Memory B cell (primary cell): Measurements from ENCODE around the gene HS3ST2.

Experiments
- ATAC-seq: fragments of 150-1000 bp; cut with Tn5 transposase; 2 replicates; pipeline ENCODE4 v1.10.0; 2021; ENCODE audit warnings: low read depth, mild to moderate bottlenecking, moderate library complexity
- DNase-seq, 2 donors: peaks; one replicate each; pipeline ENCODE4 v3.0.0; 2022; ENCODE audit warnings: low spot score in 2 of 2
- H3K27ac Mint-ChIP-seq: one replicate; pipeline ENCODE4 v1.8.0; 2022; ENCODE audit warnings: mild to moderate bottlenecking, moderate library complexity, mixed read lengths
- H3K27me3 Mint-ChIP-seq: one replicate; pipeline ENCODE4 v1.8.0; 2022; ENCODE audit warnings: mixed read lengths
- H3K36me3 Mint-ChIP-seq: one replicate; pipeline ENCODE4 v1.8.0; 2022; ENCODE audit warnings: mild to moderate bottlenecking, mixed read lengths
- H3K4me1 Mint-ChIP-seq: one replicate; pipeline ENCODE4 v1.8.0; 2022; ENCODE audit warnings: mixed read lengths
- H3K4me3 Mint-ChIP-seq: one replicate; pipeline ENCODE4 v1.8.0; 2022; ENCODE audit warnings: mild to moderate bottlenecking, moderate library complexity, mixed read lengths
- H3K9me3 Mint-ChIP-seq: one replicate; pipeline ENCODE4 v1.8.0; 2022; ENCODE audit warnings: mixed read lengths

Gene HS3ST2

GRCh38 chr16:22843856-22844255, 29.9 kb downstream of the HS3ST2 start:
- peaks cover 13% of the 10 kb centered on the region for H3K27me3 Mint-ChIP-seq
- ATAC-seq (no peak), DNase-seq (no peak)
- no peak overlapping the region for H3K4me3 Mint-ChIP-seq
- no peaks in the 10 kb centered on the region for H3K9me3 Mint-ChIP-seq
- no peaks in the 10 kb centered on the region for H3K4me1 Mint-ChIP-seq
- no peak overlapping the region for H3K27ac Mint-ChIP-seq
- H3K36me3 Mint-ChIP-seq, result no peaks in the 10 kb centered on the region

- no peak for DNase-seq
- H3K4me3 Mint-ChIP-seq, result no peak overlapping the region
- H3K36me3 Mint-ChIP-seq, result no peaks in the 10 kb centered on the region
- peaks cover 13% of the 10 kb centered on the region for H3K27me3 Mint-ChIP-seq
- H3K27ac Mint-ChIP-seq, result no peak overlapping the region
- no peaks in the 10 kb centered on the region for H3K4me1 Mint-ChIP-seq
- no peak for ATAC-seq
- H3K9me3 Mint-ChIP-seq, result no peaks in the 10 kb centered on the region
Observed at GRCh38 chr16:22844416-22844815, 30.5 kb downstream of the HS3ST2 start.

- Mint-ChIP-seq H3K9me3 (no peaks in the 10 kb centered on the region), H3K27me3 (peaks cover 13% of the 10 kb centered on the region), H3K4me3 (no peak overlapping the region), H3K27ac (no peak overlapping the region), H3K4me1 (no peaks in the 10 kb centered on the region), H3K36me3 (no peaks in the 10 kb centered on the region)
- DNase-seq (no peak), ATAC-seq (no peak)
Observed at GRCh38 chr16:22847100-22847499, 33.1 kb downstream of the HS3ST2 start.

GRCh38 chr16:22847690-22848089, 33.7 kb downstream of the HS3ST2 start:
- peaks cover 11% of the 10 kb centered on the region for H3K27me3 Mint-ChIP-seq

GRCh38 chr16:22848451-22848850, 34.5 kb downstream of the HS3ST2 start:
- Mint-ChIP-seq H3K4me3 (no peak overlapping the region), H3K4me1 (no peaks in the 10 kb centered on the region), H3K9me3 (no peaks in the 10 kb centered on the region), H3K36me3 (no peaks in the 10 kb centered on the region), H3K27me3 (peaks cover 10% of the 10 kb centered on the region), H3K27ac (no peak overlapping the region)
- no peak for ATAC-seq
- DNase-seq, result no peak

More at GRCh38 chr16:22847690-22848089, 33.7 kb downstream of the HS3ST2 start:
- no peaks in the 10 kb centered on the region for H3K9me3 Mint-ChIP-seq
- H3K36me3 Mint-ChIP-seq, result no peaks in the 10 kb centered on the region
- H3K27ac Mint-ChIP-seq, result no peak overlapping the region
- H3K4me3 Mint-ChIP-seq, result no peak overlapping the region
- DNase-seq (no peak), ATAC-seq (no peak)
- no peaks in the 10 kb centered on the region for H3K4me1 Mint-ChIP-seq

- DNase-seq (no peak), ATAC-seq (no peak)
- Mint-ChIP-seq H3K36me3 (no peaks in the 10 kb centered on the region), H3K27ac (no peak overlapping the region), H3K4me3 (no peak overlapping the region), H3K9me3 (no peaks in the 10 kb centered on the region), H3K27me3 (peaks cover 9% of the 10 kb centered on the region), H3K4me1 (no peaks in the 10 kb centered on the region)
Observed at GRCh38 chr16:22849517-22849916, 35.6 kb downstream of the HS3ST2 start.

- no peaks in the 10 kb centered on the region for H3K9me3 Mint-ChIP-seq
- ATAC-seq (no peak), DNase-seq (no peak)
- H3K27me3 Mint-ChIP-seq, result peaks cover 7% of the 10 kb centered on the region
- peaks cover 3% of the 10 kb centered on the region for H3K4me1 Mint-ChIP-seq
- H3K36me3 Mint-ChIP-seq, result peaks cover 3% of the 10 kb centered on the region
- no peak overlapping the region for H3K4me3 Mint-ChIP-seq
- H3K27ac Mint-ChIP-seq, result no peak overlapping the region
Observed at GRCh38 chr16:22855231-22855630, 41.3 kb downstream of the HS3ST2 start.

GRCh38 chr16:22857296-22858025, 43.5 kb downstream of the HS3ST2 start:
- no peak for ATAC-seq

GRCh38 chr16:22859925-22860324, 46.0 kb downstream of the HS3ST2 start:
- Mint-ChIP-seq H3K27me3 (peaks cover 9% of the 10 kb centered on the region), H3K4me1 (peaks cover 3% of the 10 kb centered on the region), H3K4me3 (no peak overlapping the region), H3K36me3 (peaks cover 3% of the 10 kb centered on the region), H3K9me3 (no peaks in the 10 kb centered on the region), H3K27ac (no peak overlapping the region)
- DNase-seq (no peak), ATAC-seq (no peak)

More at GRCh38 chr16:22857296-22858025, 43.5 kb downstream of the HS3ST2 start:
- no peak overlapping the region for H3K4me3 Mint-ChIP-seq
- H3K4me1 Mint-ChIP-seq, result peaks cover 3% of the 10 kb centered on the region
- H3K36me3 Mint-ChIP-seq, result peaks cover 3% of the 10 kb centered on the region
- no peaks in the 10 kb centered on the region for H3K9me3 Mint-ChIP-seq
- peaks cover 5% of the 10 kb centered on the region for H3K27me3 Mint-ChIP-seq
- H3K27ac Mint-ChIP-seq, result no peak overlapping the region
- no peak for DNase-seq

GRCh38 chr16:22861580-22861979, 47.6 kb downstream of the HS3ST2 start:
- no peaks in the 10 kb centered on the region for H3K36me3 Mint-ChIP-seq
- ATAC-seq, result no peak
- no peak overlapping the region for H3K4me3 Mint-ChIP-seq
- no peak overlapping the region for H3K27ac Mint-ChIP-seq
- H3K27me3 Mint-ChIP-seq, result peaks cover 7% of the 10 kb centered on the region
- H3K4me1 Mint-ChIP-seq, result no peaks in the 10 kb centered on the region
- no peaks in the 10 kb centered on the region for H3K9me3 Mint-ChIP-seq
- DNase-seq, result no peak

GRCh38 chr16:22862046-22862445, 48.1 kb downstream of the HS3ST2 start:
- ATAC-seq (no peak), DNase-seq (no peak)
- H3K27me3 Mint-ChIP-seq, result peaks cover 7% of the 10 kb centered on the region
- no peak overlapping the region for H3K27ac Mint-ChIP-seq
- no peaks in the 10 kb centered on the region for H3K36me3 Mint-ChIP-seq
- no peaks in the 10 kb centered on the region for H3K9me3 Mint-ChIP-seq
- no peak overlapping the region for H3K4me3 Mint-ChIP-seq
- H3K4me1 Mint-ChIP-seq, result no peaks in the 10 kb centered on the region

GRCh38 chr16:22864375-22864774, 50.4 kb downstream of the HS3ST2 start:
- Mint-ChIP-seq H3K9me3 (no peaks in the 10 kb centered on the region), H3K4me3 (no peak overlapping the region), H3K36me3 (no peaks in the 10 kb centered on the region), H3K4me1 (no peaks in the 10 kb centered on the region), H3K27ac (no peak overlapping the region), H3K27me3 (peaks cover 7% of the 10 kb centered on the region)
- ATAC-seq (no peak), DNase-seq (no peak)

GRCh38 chr16:22868593-22869224, 54.7 kb downstream of the HS3ST2 start:
- no peak overlapping the region for H3K27ac Mint-ChIP-seq
- H3K4me1 Mint-ChIP-seq, result no peaks in the 10 kb centered on the region
- no peaks in the 10 kb centered on the region for H3K9me3 Mint-ChIP-seq
- H3K4me3 Mint-ChIP-seq, result no peak overlapping the region
- H3K27me3 Mint-ChIP-seq, result peaks cover 5% of the 10 kb centered on the region
- ATAC-seq, result no peak
- H3K36me3 Mint-ChIP-seq, result no peaks in the 10 kb centered on the region
- no peak for DNase-seq

GRCh38 chr16:22871861-22872260, 57.9 kb downstream of the HS3ST2 start:
- H3K27me3 Mint-ChIP-seq, result peaks cover 6% of the 10 kb centered on the region
- no peaks in the 10 kb centered on the region for H3K36me3 Mint-ChIP-seq
- DNase-seq (no peak), ATAC-seq (no peak)
- no peaks in the 10 kb centered on the region for H3K4me1 Mint-ChIP-seq
- no peak overlapping the region for H3K4me3 Mint-ChIP-seq
- H3K9me3 Mint-ChIP-seq, result peaks cover 3% of the 10 kb centered on the region
- H3K27ac Mint-ChIP-seq, result no peak overlapping the region

GRCh38 chr16:22874394-22874793, 60.4 kb downstream of the HS3ST2 start:
- H3K27me3 Mint-ChIP-seq, result peaks cover 17% of the 10 kb centered on the region
- ATAC-seq (no peak), DNase-seq (no peak)
- peaks cover 3% of the 10 kb centered on the region for H3K9me3 Mint-ChIP-seq
- no peaks in the 10 kb centered on the region for H3K36me3 Mint-ChIP-seq
- no peak overlapping the region for H3K27ac Mint-ChIP-seq
- no peaks in the 10 kb centered on the region for H3K4me1 Mint-ChIP-seq
- no peak overlapping the region for H3K4me3 Mint-ChIP-seq
